Activated naive CD4-positive, alpha-beta T cell treated with anti-CD3 and anti-CD28 coated beads for 36 hours (primary cell): ENCODE data around the gene DNMT1. TPM values are rescaled to one million over a fixed set of nuclear protein-coding genes. Genes with fewer than 3 reads are reported as not detected.

Experiments used
- CTCF ChIA-PET: fragments of 350-600 bp; sonication (Branson Sonifier 250); formaldehyde crosslinking; loops from one replicate; lab custom pipeline; 2021; ENCODE audit warnings: antibody characterized with exemption; lab: Charles Lee
- DNase-seq: peaks from one replicate; pipeline ENCODE4 v3.0.0-alpha.2; 2020
- H3K27ac Mint-ChIP-seq: one replicate; pipeline ENCODE4 v1.8.0; 2021; ENCODE audit warnings: mild to moderate bottlenecking, mixed read lengths
- H3K27me3 Mint-ChIP-seq: one replicate; pipeline ENCODE4 v1.8.0; 2021; ENCODE audit warnings: low read depth, mixed read lengths
- H3K36me3 Mint-ChIP-seq: one replicate; pipeline ENCODE4 v1.8.0; 2021; ENCODE audit warnings: low read depth, mixed read lengths
- H3K4me1 Mint-ChIP-seq: one replicate; pipeline ENCODE4 v1.8.0; 2021; ENCODE audit warnings: low read depth, mixed read lengths
- H3K4me3 Mint-ChIP-seq: one replicate; pipeline ENCODE4 v1.8.0; 2021; ENCODE audit warnings: mild to moderate bottlenecking, moderate library complexity, mixed read lengths
- H3K9me3 Mint-ChIP-seq: one replicate; pipeline ENCODE4 v1.8.0; 2021; ENCODE audit warnings: mixed read lengths
- intact Hi-C: fragments of 100-400 bp; cut with micrococcal nuclease; formaldehyde crosslinking; loops from one replicate; pipeline ENCODE4 v1.15.1; 2023
- total RNA-seq, 2 experiments: library from RNA; stranded (reverse); gene quantifications; one replicate each; pipeline ENCODE4 v1.2.3, GENCODE V29; 2021

Gene DNMT1
- total RNA-seq, 2 experiments from 2014 or later = 365 to 371 TPM

GRCh38 chr19:10116866-10117616 lies 77.7 kb downstream of the DNMT1 start:
- Mint-ChIP-seq H3K27me3 (no peaks in the 10 kb centered on the region), H3K36me3 (peaks cover 19% of the 10 kb centered on the region), H3K9me3 (no peaks in the 10 kb centered on the region), H3K4me1 (peaks cover 31% of the 10 kb centered on the region), H3K4me3 (peak overlapping the region; percentile 8), H3K27ac (no peak overlapping the region)
- CTCF ChIA-PET = interaction anchor here (0.6 to 1.6 kb wide), 2 partner anchors 9 to 60 kb away, joined by 4 to 5 read pairs; no protein-coding TSS in a partner anchor
- intact Hi-C loops = no loop called here
- DNase-seq = no peak

GRCh38 chr19:10116085-10116865 lies 78.5 kb downstream of the DNMT1 start:
- intact Hi-C loops = no loop called here
- no peak overlapping the region for H3K27ac Mint-ChIP-seq
- no peak for DNase-seq
- peaks cover 36% of the 10 kb centered on the region for H3K4me1 Mint-ChIP-seq
- no peak overlapping the region for H3K4me3 Mint-ChIP-seq
- H3K9me3 Mint-ChIP-seq = no peaks in the 10 kb centered on the region
- H3K27me3 Mint-ChIP-seq = no peaks in the 10 kb centered on the region
- CTCF ChIA-PET = no interaction called here
- peaks cover 25% of the 10 kb centered on the region for H3K36me3 Mint-ChIP-seq

DNA sequence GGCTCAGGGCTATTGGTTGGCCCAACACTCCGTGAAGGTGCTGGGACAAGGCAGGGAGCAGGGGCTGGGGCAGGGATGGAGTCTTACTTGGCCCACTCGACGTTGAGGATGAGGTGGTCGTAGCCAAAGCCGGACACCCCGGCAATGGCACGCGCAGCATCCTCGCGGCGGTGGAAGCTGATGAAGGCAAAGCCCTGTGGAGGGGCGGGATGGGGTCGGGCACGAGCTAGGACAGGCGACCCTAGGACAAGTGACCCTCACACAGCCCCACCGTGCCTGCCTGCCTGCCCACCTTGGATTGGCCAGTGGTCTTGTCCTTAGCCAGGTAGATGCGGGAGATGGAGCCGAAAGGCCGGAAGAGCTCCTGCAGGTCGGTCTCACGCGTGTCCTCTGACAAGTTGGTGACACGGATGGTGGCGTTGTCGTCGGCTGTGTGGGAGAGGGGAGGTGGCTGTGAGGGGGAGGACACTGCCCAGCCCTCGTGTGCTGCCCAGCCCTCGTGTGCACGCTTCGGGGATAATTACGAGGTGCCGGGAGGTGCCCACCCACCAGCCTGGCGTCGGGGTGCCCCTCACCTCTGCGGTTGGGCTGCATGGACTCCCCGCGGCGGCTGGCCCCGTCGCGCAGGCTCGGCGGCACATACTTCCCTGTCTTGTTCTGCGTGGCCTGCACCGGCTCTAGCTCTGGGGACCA lies 79.2 kb downstream of the DNMT1 start:
- DNase-seq = no peak
- peaks cover 28% of the 10 kb centered on the region for H3K36me3 Mint-ChIP-seq

DNA sequence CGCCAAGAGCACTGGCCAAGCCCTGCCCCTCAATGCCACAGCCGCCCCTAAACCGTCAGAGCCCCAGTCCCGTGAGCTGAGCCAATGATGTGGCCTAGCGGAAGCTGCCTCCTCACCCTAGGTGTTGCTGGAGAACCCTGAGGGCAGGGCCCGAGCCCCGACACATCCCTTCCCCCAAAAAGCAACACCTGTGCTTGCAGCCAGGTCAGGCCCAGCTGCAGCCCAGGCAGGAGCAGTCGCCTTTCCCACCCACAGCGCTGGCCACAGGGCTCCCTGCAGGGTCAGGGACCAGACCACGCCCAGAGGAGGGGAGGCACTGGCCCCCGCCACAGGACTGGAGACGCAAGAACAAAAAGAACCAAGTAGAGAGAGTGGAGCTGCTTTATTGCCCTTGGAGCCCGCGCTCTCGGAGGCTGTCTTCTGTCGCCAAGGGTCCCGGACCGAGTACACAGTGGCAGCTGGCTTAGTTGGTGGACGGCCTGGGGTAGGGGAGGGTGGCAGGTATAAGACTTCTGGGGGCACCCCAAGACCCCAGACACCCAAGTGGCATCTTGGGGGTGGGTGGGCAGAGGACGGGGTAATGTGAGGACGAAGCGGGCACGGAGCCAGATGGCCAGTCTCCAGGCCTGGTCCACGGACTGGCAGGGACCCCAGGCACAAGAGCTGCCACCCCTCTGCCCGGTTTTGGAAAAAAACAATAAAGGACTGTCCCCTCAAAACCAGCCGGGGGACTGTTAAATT lies 79.9 kb downstream of the DNMT1 start:
- CTCF ChIA-PET = interaction anchor here (2.4 to 3.7 kb wide), 3 partner anchors 11 to 135 kb away, joined by 7 to 17 read pairs (median 14); no protein-coding TSS in a partner anchor
- Mint-ChIP-seq H3K36me3 (peaks cover 33% of the 10 kb centered on the region), H3K4me1 (peaks cover 45% of the 10 kb centered on the region), H3K4me3 (no peak overlapping the region), H3K9me3 (no peaks in the 10 kb centered on the region), H3K27ac (peak overlapping the region; percentile 41), H3K27me3 (no peaks in the 10 kb centered on the region)
- intact Hi-C loops = loop anchor here (5.0 kb wide), 1 partner anchor 183 kb away; no protein-coding TSS in a partner anchor
- DNase-seq = no peak

More for the DNA sequence above, 79.2 kb downstream of the DNMT1 start:
- no peak overlapping the region for H3K4me3 Mint-ChIP-seq
- H3K9me3 Mint-ChIP-seq = no peaks in the 10 kb centered on the region
- no peaks in the 10 kb centered on the region for H3K27me3 Mint-ChIP-seq
- CTCF ChIA-PET = interaction anchor here (3.7 kb wide), 1 partner anchor 12 kb away, joined by 17 read pairs; no protein-coding TSS in a partner anchor
- intact Hi-C loops = no loop called here
- H3K27ac Mint-ChIP-seq = no peak overlapping the region
- peaks cover 42% of the 10 kb centered on the region for H3K4me1 Mint-ChIP-seq

GRCh38 chr19:10113964-10114650 lies 80.6 kb downstream of the DNMT1 start:
- Mint-ChIP-seq H3K36me3 (peaks cover 40% of the 10 kb centered on the region), H3K27me3 (no peaks in the 10 kb centered on the region), H3K27ac (peak overlapping the region; percentile 41), H3K4me3 (no peak overlapping the region), H3K4me1 (peaks cover 49% of the 10 kb centered on the region), H3K9me3 (no peaks in the 10 kb centered on the region)
- CTCF ChIA-PET = interaction anchor here (2.4 to 3.7 kb wide), 3 partner anchors 10 to 136 kb away, joined by 7 to 17 read pairs (median 14); no protein-coding TSS in a partner anchor
- intact Hi-C loops = loop anchor here (1.0 to 5.0 kb wide), 4 partner anchors 10 to 182 kb away; no protein-coding TSS in a partner anchor
- DNase-seq = no peak

DNA sequence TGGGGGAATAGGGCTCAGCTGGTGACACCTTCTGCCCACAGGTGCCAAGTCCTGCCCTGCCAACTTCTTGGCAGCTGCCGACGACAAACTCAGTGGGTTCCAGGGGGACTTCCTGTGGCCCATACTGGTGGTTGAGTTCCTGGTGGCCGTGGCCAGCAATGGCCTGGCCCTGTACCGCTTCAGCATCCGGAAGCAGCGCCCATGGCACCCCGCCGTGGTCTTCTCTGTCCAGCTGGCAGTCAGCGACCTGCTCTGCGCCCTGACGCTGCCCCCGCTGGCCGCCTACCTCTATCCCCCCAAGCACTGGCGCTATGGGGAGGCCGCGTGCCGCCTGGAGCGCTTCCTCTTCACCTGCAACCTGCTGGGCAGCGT lies 81.2 kb downstream of the DNMT1 start:
- no peak overlapping the region for H3K27ac Mint-ChIP-seq
- DNase-seq = no peak
- no peaks in the 10 kb centered on the region for H3K27me3 Mint-ChIP-seq
- CTCF ChIA-PET = interaction anchor here (0.6 to 3.7 kb wide), 6 partner anchors 10 to 181 kb away, joined by 3 to 17 read pairs (median 9); no protein-coding TSS in a partner anchor
- H3K4me1 Mint-ChIP-seq = peaks cover 45% of the 10 kb centered on the region
- no peaks in the 10 kb centered on the region for H3K9me3 Mint-ChIP-seq
- no peak overlapping the region for H3K4me3 Mint-ChIP-seq
- H3K36me3 Mint-ChIP-seq = peaks cover 41% of the 10 kb centered on the region
- intact Hi-C loops = loop anchor here (1.0 to 5.0 kb wide), 4 partner anchors 9 to 181 kb away; no protein-coding TSS in a partner anchor

GRCh38 chr19:10112895-10113591 lies 81.7 kb downstream of the DNMT1 start:
- Mint-ChIP-seq H3K27me3 (no peaks in the 10 kb centered on the region), H3K4me3 (peak overlapping the region; percentile 32), H3K27ac (peak overlapping the region; percentile 89), H3K4me1 (peaks cover 48% of the 10 kb centered on the region), H3K36me3 (peaks cover 46% of the 10 kb centered on the region), H3K9me3 (no peaks in the 10 kb centered on the region)
- peak; percentile 70 for DNase-seq
- intact Hi-C loops = loop anchor here (1.0 to 5.0 kb wide), 4 partner anchors 9 to 181 kb away; no protein-coding TSS in a partner anchor
- CTCF ChIA-PET = interaction anchor here (0.6 to 3.7 kb wide), 7 partner anchors 9 to 181 kb away, joined by 3 to 17 read pairs (median 7); no protein-coding TSS in a partner anchor

GRCh38 chr19:10112037-10112761 lies 82.6 kb downstream of the DNMT1 start:
- Mint-ChIP-seq H3K4me3 (no peak overlapping the region), H3K9me3 (no peaks in the 10 kb centered on the region), H3K27ac (peak overlapping the region; percentile 89), H3K36me3 (peaks cover 55% of the 10 kb centered on the region), H3K27me3 (no peaks in the 10 kb centered on the region), H3K4me1 (peaks cover 54% of the 10 kb centered on the region)
- intact Hi-C loops = loop anchor here (2.0 to 5.0 kb wide), 2 partner anchors 37 to 180 kb away; no protein-coding TSS in a partner anchor
- peak; percentile 37 for DNase-seq
- CTCF ChIA-PET = interaction anchor here (0.7 to 3.7 kb wide), 6 partner anchors 8 to 137 kb away, joined by 3 to 17 read pairs (median 6); no protein-coding TSS in a partner anchor

DNA sequence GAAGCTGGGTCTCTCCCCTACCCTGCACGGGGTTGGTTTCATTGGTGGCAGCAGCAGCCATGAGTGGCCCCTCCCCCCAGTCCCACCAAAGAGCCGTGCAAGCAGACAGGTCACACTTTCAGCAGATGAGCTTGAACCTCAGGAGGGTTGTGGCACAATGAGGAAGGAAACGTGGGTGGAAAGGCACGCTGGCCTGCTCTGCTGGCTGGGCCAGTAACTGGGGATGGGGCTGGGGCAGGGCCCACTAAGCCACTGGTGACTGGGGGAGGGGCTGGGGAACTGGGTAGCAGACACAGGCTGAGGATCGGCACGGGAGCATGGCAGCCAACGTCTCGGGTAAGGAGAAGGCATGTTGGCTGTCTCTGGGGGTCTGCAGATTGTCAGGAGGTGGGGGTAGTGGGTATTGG lies 83.3 kb downstream of the DNMT1 start, which contains the start of gene P2RY11:
Gene P2RY11, plus strand, starts transcription at position 289 of the 407 bp plus-strand sequence. Its CDS starts 29 bp downstream, at position 318.
- peaks cover 59% of the 10 kb centered on the region for H3K36me3 Mint-ChIP-seq
- H3K4me3 Mint-ChIP-seq = no peak within 1 kb of the TSS
- no peaks in the 10 kb centered on the region for H3K9me3 Mint-ChIP-seq
- intact Hi-C loops = loop anchor here (5.0 kb wide), 1 partner anchor 179 kb away; no protein-coding TSS in a partner anchor
- DNase-seq = peak; percentile 26
- peaks cover 58% of the 10 kb centered on the region for H3K4me1 Mint-ChIP-seq
- H3K27me3 Mint-ChIP-seq = no peaks in the 10 kb centered on the region
- H3K27ac Mint-ChIP-seq = peak within 1 kb of the TSS; percentile 89
- CTCF ChIA-PET = interaction anchor here (0.6 to 1.3 kb wide), 4 partner anchors 9 to 112 kb away, joined by 3 to 4 read pairs (median 4); no protein-coding TSS in a partner anchor
